Calu3 (cell line): ENCODE measurements around the gene XDH. TPM values are rescaled to one million over a fixed set of nuclear protein-coding genes. Genes with fewer than 3 reads are reported as not detected.

Source experiments
- BruUV-seq: library from RNA; stranded (reverse); fragments of 400-500 nt; replicated peaks from 2 replicates; lab custom pipeline; 2021; lab: Mats Ljungman, UMichigan
- CTCF ChIA-PET: fragments of 300-600 bp; sonication (Branson Sonifier 250); formaldehyde crosslinking; loops from one replicate; lab custom pipeline; 2022; ENCODE audit warnings: antibody characterized with exemption; lab: Charles Lee
- DNase-seq: peaks from one replicate; pipeline ENCODE4 v3.0.0; 2022
- H3K27ac Mint-ChIP-seq: one replicate; pipeline ENCODE4 v1.8.0; 2022; ENCODE audit warnings: mixed read lengths; ENCODE audit not compliant: unreplicated experiment
- H3K27me3 Mint-ChIP-seq: one replicate; pipeline ENCODE4 v1.8.0; 2022; ENCODE audit warnings: mixed read lengths; ENCODE audit not compliant: unreplicated experiment
- H3K36me3 Mint-ChIP-seq: one replicate; pipeline ENCODE4 v1.8.0; 2022; ENCODE audit warnings: mild to moderate bottlenecking, moderate library complexity, mixed read lengths; ENCODE audit not compliant: insufficient read depth, unreplicated experiment
- H3K4me1 Mint-ChIP-seq: one replicate; pipeline ENCODE4 v1.8.0; 2022; ENCODE audit warnings: mild to moderate bottlenecking, low read depth, mixed read lengths; ENCODE audit not compliant: unreplicated experiment
- H3K4me3 Mint-ChIP-seq: one replicate; pipeline ENCODE4 v1.8.0; 2022; ENCODE audit warnings: mild to moderate bottlenecking, low read depth, moderate library complexity, mixed read lengths; ENCODE audit not compliant: unreplicated experiment
- H3K9me3 Mint-ChIP-seq: one replicate; pipeline ENCODE4 v1.8.0; 2022; ENCODE audit warnings: low read depth, mixed read lengths; ENCODE audit not compliant: unreplicated experiment
- CTCF ChIP-seq: fragments of 200-600 bp; IDR thresholded peaks from one replicate; pipeline ENCODE4 v1.8.0; 2022; ENCODE audit warnings: antibody characterized with exemption; ENCODE audit not compliant: unreplicated experiment
- intact Hi-C: fragments of 100-400 bp; cut with micrococcal nuclease; formaldehyde crosslinking; loops from one replicate; pipeline ENCODE4 v1.10.0; 2022; ENCODE audit not compliant: unreplicated experiment
- total RNA-seq: library from RNA; stranded (reverse); gene quantifications from 2 replicates; pipeline ENCODE4 v1.2.3, GENCODE V29; 2022

XDH gene
- total RNA-seq, 1 experiment from 2014 or later = 4.2 TPM

GRCh38 chr2:31349160-31349559, 65.4 kb downstream of the XDH start:
- no peak for TF ChIP-seq CTCF
- no TSS peak for BruUV-seq
- CTCF ChIA-PET = interaction anchor here (0.6 kb wide), 1 partner anchor 686 kb away, joined by 6 read pairs; no protein-coding TSS in a partner anchor
- Mint-ChIP-seq H3K4me1 (peaks cover under 1% of the 10 kb centered on the region), H3K27ac (no peak overlapping the region), H3K36me3 (no peaks in the 10 kb centered on the region), H3K4me3 (no peak overlapping the region), H3K9me3 (no peaks in the 10 kb centered on the region), H3K27me3 (no peaks in the 10 kb centered on the region)
- intact Hi-C loops = no loop called here
- DNase-seq = no peak

- no peaks in the 10 kb centered on the region for H3K4me1 Mint-ChIP-seq
- intact Hi-C loops = no loop called here
- no peak overlapping the region for H3K27ac Mint-ChIP-seq
- DNase-seq = no peak
- no peaks in the 10 kb centered on the region for H3K27me3 Mint-ChIP-seq
- H3K9me3 Mint-ChIP-seq = no peaks in the 10 kb centered on the region
- H3K4me3 Mint-ChIP-seq = no peak overlapping the region
- H3K36me3 Mint-ChIP-seq = no peaks in the 10 kb centered on the region
- no TSS peak for BruUV-seq
- TF ChIP-seq CTCF = no peak
- CTCF ChIA-PET = no interaction called here
These were observed 65.9 kb downstream of the XDH start for GRCh38 chr2:31348618-31349017.

- CTCF ChIA-PET = no interaction called here
- no peaks in the 10 kb centered on the region for H3K9me3 Mint-ChIP-seq
- H3K4me3 Mint-ChIP-seq = no peak overlapping the region
- BruUV-seq = no TSS peak
- intact Hi-C loops = no loop called here
- H3K36me3 Mint-ChIP-seq = no peaks in the 10 kb centered on the region
- H3K27me3 Mint-ChIP-seq = no peaks in the 10 kb centered on the region
- no peak overlapping the region for H3K27ac Mint-ChIP-seq
- TF ChIP-seq CTCF = no peak
- no peaks in the 10 kb centered on the region for H3K4me1 Mint-ChIP-seq
- no peak for DNase-seq
These were observed 66.8 kb downstream of the XDH start for GRCh38 chr2:31347750-31348149.

- CTCF ChIA-PET = no interaction called here
- no peak overlapping the region for H3K4me3 Mint-ChIP-seq
- BruUV-seq = no TSS peak
- H3K36me3 Mint-ChIP-seq = no peaks in the 10 kb centered on the region
- no peak overlapping the region for H3K27ac Mint-ChIP-seq
- no peaks in the 10 kb centered on the region for H3K27me3 Mint-ChIP-seq
- intact Hi-C loops = no loop called here
- no peaks in the 10 kb centered on the region for H3K9me3 Mint-ChIP-seq
- no peak for DNase-seq
- TF ChIP-seq CTCF = no peak
- no peaks in the 10 kb centered on the region for H3K4me1 Mint-ChIP-seq
These were observed 67.2 kb downstream of the XDH start for GRCh38 chr2:31347319-31347718.
